ENCODE measurements around the gene OTUD7B. TPM values are rescaled to one million over a fixed set of nuclear protein-coding genes. Genes with fewer than 3 reads are reported as not detected.

The OTUD7B gene
- total and polyA plus RNA-seq, 2 donors (not counting 1 experiment from before 2014, with no cell fraction given): 0.40 to 3.3 TPM

DNA sequence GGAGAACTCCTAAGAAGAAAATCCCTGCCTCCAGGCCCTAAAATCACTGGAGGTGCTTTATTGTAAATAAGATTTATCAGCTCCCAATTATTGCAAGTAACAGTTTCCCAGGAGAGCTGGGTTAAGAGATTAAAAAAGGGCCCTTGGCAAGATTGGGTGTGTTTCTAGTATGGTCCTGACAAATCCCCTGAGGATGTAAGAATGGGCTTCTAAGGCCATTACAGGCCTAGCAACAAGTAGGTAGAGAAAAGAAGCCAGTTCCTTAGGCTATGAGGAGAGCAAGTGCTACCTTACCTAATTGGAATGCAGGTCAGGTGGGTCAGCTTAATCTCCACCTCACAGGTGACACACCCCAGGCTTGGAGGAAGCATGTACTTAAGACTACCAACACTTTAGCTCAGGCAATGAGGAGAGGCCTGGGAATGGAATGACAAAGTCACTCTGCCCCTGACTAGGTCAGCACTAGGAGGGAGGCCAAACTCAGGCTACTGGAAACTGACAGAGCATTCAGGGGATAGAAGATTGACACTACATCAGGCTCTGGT lies 6.8 kb upstream of the OTUD7B start:
- ChIA-PET CTCF (interaction anchor here (0.6 kb wide), 1 partner anchor 419 kb away, joined by 3 read pairs; no protein-coding TSS in a partner anchor), POLR2A (no interaction called here)
- DNase-seq (no peak), ATAC-seq (ENCODE audit: low read depth) (no peak)
- Histone ChIP-seq H3K79me2 (ENCODE audit: control insufficient read depth, insufficient read depth, low read length) (no peaks in the 10 kb centered on the region), H3K4me3 (ENCODE audit: control extremely low read depth in 1 of 5, extremely low read depth in 1 of 5, insufficient read depth in 1 of 5, low read depth in 2 of 5, low read length in 4 of 5) (no peak overlapping the region), H3K27me3 (replicated peaks in 1 of 4; ENCODE audit: control extremely low read depth in 1 of 4, control insufficient read depth in 3 of 4, insufficient read depth in 4 of 4, low read length in 3 of 4) (peaks cover 0 to 20% (median 12%) of the 10 kb centered on the region in 4 experiments), H3K36me3 (replicated peaks in 1 of 2; ENCODE audit: control extremely low read depth in 1 of 2, control insufficient read depth in 1 of 2, extremely low read depth in 1 of 2, insufficient read depth in 2 of 2, low read length in 1 of 2) (no peaks in the 10 kb centered on the region), H2AFZ (ENCODE audit: insufficient read depth, low read depth, low read length, poor library complexity, severe bottlenecking) (no peak overlapping the region), H3K27ac (ENCODE audit: low read length in 2 of 2) (no peak overlapping the region), H3K9me3 (ENCODE audit: control extremely low read depth in 1 of 3, control insufficient read depth in 2 of 3, insufficient read depth in 1 of 3, low read length in 2 of 3) (no peaks in the 10 kb centered on the region), H4K20me1 (ENCODE audit: control insufficient read depth, insufficient read depth, low read length, poor library complexity, severe bottlenecking) (no peaks in the 10 kb centered on the region), H3K9ac (ENCODE audit: low read length) (no peak overlapping the region), H3K4me2 (replicated peaks; ENCODE audit: low read depth, low read length, poor library complexity, severe bottlenecking) (no peak overlapping the region), H3K4me1 (ENCODE audit: control insufficient read depth in 2 of 2, insufficient read depth in 2 of 2, low read length in 2 of 2) (peaks cover 7 to 8% of the 10 kb centered on the region in 2 donors)
- Mint-ChIP-seq H3K27me3 (peaks cover 16% of the 10 kb centered on the region), H3K4me3 (no peak overlapping the region), H3K27ac (no peak overlapping the region), H3K4me1 (peaks cover 12% of the 10 kb centered on the region), H3K9me3 (ENCODE audit: insufficient read depth) (no peaks in the 10 kb centered on the region)
- intact Hi-C loops (cut with micrococcal nuclease): no loop called here
- TF ChIP-seq, protein P1, sequence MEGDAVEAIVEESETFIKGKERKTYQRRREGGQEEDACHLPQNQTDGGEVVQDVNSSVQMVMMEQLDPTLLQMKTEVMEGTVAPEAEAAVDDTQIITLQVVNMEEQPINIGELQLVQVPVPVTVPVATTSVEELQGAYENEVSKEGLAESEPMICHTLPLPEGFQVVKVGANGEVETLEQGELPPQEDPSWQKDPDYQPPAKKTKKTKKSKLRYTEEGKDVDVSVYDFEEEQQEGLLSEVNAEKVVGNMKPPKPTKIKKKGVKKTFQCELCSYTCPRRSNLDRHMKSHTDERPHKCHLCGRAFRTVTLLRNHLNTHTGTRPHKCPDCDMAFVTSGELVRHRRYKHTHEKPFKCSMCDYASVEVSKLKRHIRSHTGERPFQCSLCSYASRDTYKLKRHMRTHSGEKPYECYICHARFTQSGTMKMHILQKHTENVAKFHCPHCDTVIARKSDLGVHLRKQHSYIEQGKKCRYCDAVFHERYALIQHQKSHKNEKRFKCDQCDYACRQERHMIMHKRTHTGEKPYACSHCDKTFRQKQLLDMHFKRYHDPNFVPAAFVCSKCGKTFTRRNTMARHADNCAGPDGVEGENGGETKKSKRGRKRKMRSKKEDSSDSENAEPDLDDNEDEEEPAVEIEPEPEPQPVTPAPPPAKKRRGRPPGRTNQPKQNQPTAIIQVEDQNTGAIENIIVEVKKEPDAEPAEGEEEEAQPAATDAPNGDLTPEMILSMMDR (IDR thresholded peaks at IDR 0.05): no peak
- no peak for TF ChIP-seq EZH2 (IDR thresholded peaks at IDR 0.05; ENCODE audit: borderline replicate concordance, insufficient read depth, low read depth, low read length, poor library complexity, severe bottlenecking)

DNA sequence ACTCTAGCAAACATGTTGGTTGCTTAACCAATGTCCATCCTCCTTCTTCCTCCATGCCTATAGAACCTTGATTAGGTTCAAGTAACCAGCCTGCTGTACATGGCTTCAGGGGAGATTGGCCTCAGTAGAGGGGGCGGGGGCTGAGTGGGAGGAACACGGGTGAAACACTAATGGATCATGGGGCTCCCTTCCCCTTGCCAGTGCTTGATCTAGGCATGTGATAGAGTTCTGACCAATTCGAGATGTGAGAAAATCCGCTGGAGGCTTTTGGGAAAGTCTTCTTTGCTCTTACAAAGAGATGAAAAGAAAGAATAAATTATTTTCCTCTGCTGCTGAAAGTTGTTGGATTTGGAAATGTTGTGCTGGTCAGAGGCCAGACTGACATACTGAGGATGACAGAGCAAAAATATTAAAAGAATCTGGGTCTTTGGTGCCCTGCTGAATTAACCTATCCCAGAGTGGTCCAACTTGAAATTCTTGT lies 5.2 kb upstream of the OTUD7B start:
- Histone ChIP-seq H3K79me2 (ENCODE audit: control insufficient read depth, insufficient read depth, low read length) (no peaks in the 10 kb centered on the region), H3K27me3 (replicated peaks in 1 of 4; ENCODE audit: control extremely low read depth in 1 of 4, control insufficient read depth in 3 of 4, insufficient read depth in 4 of 4, low read length in 3 of 4) (peaks cover 0 to 35% (median 20%) of the 10 kb centered on the region in 4 experiments), H2AFZ (ENCODE audit: insufficient read depth, low read depth, low read length, poor library complexity, severe bottlenecking) (no peak overlapping the region), H3K27ac (ENCODE audit: low read length in 2 of 2) (no peak overlapping the region), H3K9ac (ENCODE audit: low read length) (no peak overlapping the region), H3K4me3 (ENCODE audit: control extremely low read depth in 1 of 5, extremely low read depth in 1 of 5, insufficient read depth in 1 of 5, low read depth in 2 of 5, low read length in 4 of 5) (no peak overlapping the region), H3K4me2 (replicated peaks; ENCODE audit: low read depth, low read length, poor library complexity, severe bottlenecking) (no peak overlapping the region), H3K9me3 (ENCODE audit: control extremely low read depth in 1 of 3, control insufficient read depth in 2 of 3, insufficient read depth in 1 of 3, low read length in 2 of 3) (no peaks in the 10 kb centered on the region), H4K20me1 (ENCODE audit: control insufficient read depth, insufficient read depth, low read length, poor library complexity, severe bottlenecking) (no peaks in the 10 kb centered on the region), H3K4me1 (ENCODE audit: control insufficient read depth in 2 of 2, insufficient read depth in 2 of 2, low read length in 2 of 2) (peaks cover 11 to 13% of the 10 kb centered on the region in 2 donors), H3K36me3 (replicated peaks in 1 of 2; ENCODE audit: control extremely low read depth in 1 of 2, control insufficient read depth in 1 of 2, extremely low read depth in 1 of 2, insufficient read depth in 2 of 2, low read length in 1 of 2) (no peaks in the 10 kb centered on the region)
- ChIA-PET CTCF (no interaction called here), POLR2A (no interaction called here)
- H3K9me3 Mint-ChIP-seq (ENCODE audit: insufficient read depth): no peaks in the 10 kb centered on the region
- peaks cover 26% of the 10 kb centered on the region for H3K27me3 Mint-ChIP-seq
- TF ChIP-seq, protein P1 (IDR thresholded peaks at IDR 0.05): no peak
- TF ChIP-seq EZH2 (IDR thresholded peaks at IDR 0.05; ENCODE audit: borderline replicate concordance, insufficient read depth, low read depth, low read length, poor library complexity, severe bottlenecking): no peak
- no peak for DNase-seq
- no peak overlapping the region for H3K27ac Mint-ChIP-seq
- intact Hi-C loops (cut with micrococcal nuclease): no loop called here
- no peak overlapping the region for H3K4me3 Mint-ChIP-seq
- ATAC-seq (ENCODE audit: low read depth): no peak
- WGBS (ENCODE audit: insufficient coverage): 96% methylated on average over 4 of the region's 4 CpGs
- H3K4me1 Mint-ChIP-seq: peaks cover 15% of the 10 kb centered on the region

Measured in B cell (primary cell).